Activated B cell treated with CpG ODN at 0.5 μM for 24 hours (primary cell): ENCODE measurements around the gene ERICH6B. TPM values are rescaled to one million over a fixed set of nuclear protein-coding genes. Genes with fewer than 3 reads are reported as not detected.

ENCODE experiments used
- ATAC-seq: fragments of 200-7000 bp; cut with Tn5 transposase; one replicate; pipeline ENCODE4 v1.10.0; 2021; ENCODE audit warnings: low read depth, mild to moderate bottlenecking, moderate library complexity
- CTCF ChIA-PET: fragments of 350-600 bp; sonication (Branson Sonifier 250); formaldehyde crosslinking; loops from one replicate; lab custom pipeline; 2021; ENCODE audit warnings: antibody characterized with exemption; lab: Charles Lee
- POLR2A ChIA-PET: fragments of 350-600 bp; sonication (Branson Sonifier 250); formaldehyde crosslinking; loops from one replicate; lab custom pipeline; 2021; ENCODE audit warnings: antibody characterized with exemption; lab: Charles Lee
- DNase-seq: peaks from one replicate; pipeline ENCODE4 v3.0.0; 2022
- H3K27ac Mint-ChIP-seq: one replicate; pipeline ENCODE4 v1.8.0; 2020; ENCODE audit warnings: mixed read lengths
- H3K27me3 Mint-ChIP-seq: one replicate; pipeline ENCODE4 v1.8.0; 2021; ENCODE audit warnings: mixed read lengths
- H3K36me3 Mint-ChIP-seq: one replicate; pipeline ENCODE4 v1.8.0; 2021; ENCODE audit warnings: low read depth, mixed read lengths
- H3K4me1 Mint-ChIP-seq: one replicate; pipeline ENCODE4 v1.8.0; 2021; ENCODE audit warnings: mixed read lengths
- H3K4me3 Mint-ChIP-seq: one replicate; pipeline ENCODE4 v1.8.0; 2020; ENCODE audit warnings: mild to moderate bottlenecking, mixed read lengths
- H3K9me3 Mint-ChIP-seq: one replicate; pipeline ENCODE4 v1.8.0; 2020; ENCODE audit warnings: mixed read lengths
- intact Hi-C: fragments of 100-400 bp; cut with micrococcal nuclease; formaldehyde crosslinking; loops from one replicate; pipeline ENCODE4 v1.15.1; 2024
- total RNA-seq: library from RNA; stranded (reverse); gene quantifications from 2 replicates; pipeline ENCODE4 v1.2.3, GENCODE V29; 2022
- TF ChIP-seq, protein P1 (sequence below): fragments of 200-600 bp; IDR thresholded peaks from one replicate; pipeline ENCODE4 v1.8.0; 2022; ENCODE audit warnings: antibody characterized with exemption, mild to moderate bottlenecking

The ERICH6B gene
- total RNA-seq, 1 donor from 2014 or later, result not detected

GRCh38 chr13:45538382-45538781, 77.2 kb downstream of the ERICH6B start:
- H3K4me1 Mint-ChIP-seq, result no peaks in the 10 kb centered on the region
- no peaks in the 10 kb centered on the region for H3K9me3 Mint-ChIP-seq
- CTCF ChIA-PET, result no interaction called here
- POLR2A ChIA-PET, result no interaction called here
- H3K36me3 Mint-ChIP-seq, result peaks cover 37% of the 10 kb centered on the region
- no peak overlapping the region for H3K27ac Mint-ChIP-seq
- TF ChIP-seq, protein P1, sequence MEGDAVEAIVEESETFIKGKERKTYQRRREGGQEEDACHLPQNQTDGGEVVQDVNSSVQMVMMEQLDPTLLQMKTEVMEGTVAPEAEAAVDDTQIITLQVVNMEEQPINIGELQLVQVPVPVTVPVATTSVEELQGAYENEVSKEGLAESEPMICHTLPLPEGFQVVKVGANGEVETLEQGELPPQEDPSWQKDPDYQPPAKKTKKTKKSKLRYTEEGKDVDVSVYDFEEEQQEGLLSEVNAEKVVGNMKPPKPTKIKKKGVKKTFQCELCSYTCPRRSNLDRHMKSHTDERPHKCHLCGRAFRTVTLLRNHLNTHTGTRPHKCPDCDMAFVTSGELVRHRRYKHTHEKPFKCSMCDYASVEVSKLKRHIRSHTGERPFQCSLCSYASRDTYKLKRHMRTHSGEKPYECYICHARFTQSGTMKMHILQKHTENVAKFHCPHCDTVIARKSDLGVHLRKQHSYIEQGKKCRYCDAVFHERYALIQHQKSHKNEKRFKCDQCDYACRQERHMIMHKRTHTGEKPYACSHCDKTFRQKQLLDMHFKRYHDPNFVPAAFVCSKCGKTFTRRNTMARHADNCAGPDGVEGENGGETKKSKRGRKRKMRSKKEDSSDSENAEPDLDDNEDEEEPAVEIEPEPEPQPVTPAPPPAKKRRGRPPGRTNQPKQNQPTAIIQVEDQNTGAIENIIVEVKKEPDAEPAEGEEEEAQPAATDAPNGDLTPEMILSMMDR, result no peak
- no peaks in the 10 kb centered on the region for H3K27me3 Mint-ChIP-seq
- DNase-seq (no peak), ATAC-seq (no peak)
- no peak overlapping the region for H3K4me3 Mint-ChIP-seq
- intact Hi-C loops, result no loop called here

DNA sequence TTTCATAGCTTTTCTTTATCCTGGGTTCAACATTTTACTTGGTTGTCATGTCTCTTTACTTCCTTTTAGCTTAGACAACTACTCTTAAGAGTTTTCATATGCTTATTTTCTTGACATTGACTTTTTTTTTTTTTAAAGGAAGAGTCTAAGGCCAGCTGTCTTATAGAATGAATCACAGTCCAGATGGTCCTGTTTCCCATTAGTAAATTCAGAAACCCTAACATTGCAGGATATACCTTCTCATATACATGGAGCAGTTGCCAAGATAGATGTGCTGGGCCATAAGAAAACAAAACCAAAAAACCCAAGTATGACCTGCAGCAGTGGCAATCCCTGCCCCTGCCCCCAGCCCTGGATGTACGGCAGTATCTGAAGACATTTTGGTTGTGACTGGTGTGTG, 78.0 kb downstream of the ERICH6B start:
- H3K9me3 Mint-ChIP-seq, result no peaks in the 10 kb centered on the region
- ATAC-seq, result no peak
- no peaks in the 10 kb centered on the region for H3K27me3 Mint-ChIP-seq

DNA sequence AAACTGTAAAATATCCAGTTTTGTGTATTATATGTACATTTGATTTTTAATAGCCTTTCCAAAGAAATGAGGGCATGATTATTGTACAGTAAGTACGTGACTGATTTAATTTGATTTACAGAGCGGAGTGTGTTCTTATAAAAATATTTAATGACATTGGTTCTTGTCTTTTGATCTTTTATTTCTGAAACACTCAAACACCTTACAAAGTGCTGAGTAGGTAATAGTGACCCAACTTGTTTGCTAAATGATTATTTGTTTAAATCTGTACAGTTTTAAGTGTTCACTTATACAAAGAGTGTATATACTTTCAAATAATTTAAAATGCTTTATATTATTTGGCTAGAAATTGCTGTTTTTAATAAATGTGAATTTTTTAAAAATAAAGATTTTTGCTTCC, 79.3 kb downstream of the ERICH6B start:
- no peak overlapping the region for H3K27ac Mint-ChIP-seq
- TF ChIP-seq, protein P1, result no peak
- H3K36me3 Mint-ChIP-seq, result peaks cover 53% of the 10 kb centered on the region
- no peaks in the 10 kb centered on the region for H3K4me1 Mint-ChIP-seq
- ChIA-PET POLR2A (no interaction called here), CTCF (no interaction called here)
- H3K9me3 Mint-ChIP-seq, result no peaks in the 10 kb centered on the region
- no peak overlapping the region for H3K4me3 Mint-ChIP-seq
- DNase-seq, result no peak
- ATAC-seq, result no peak
- intact Hi-C loops, result no loop called here
- no peaks in the 10 kb centered on the region for H3K27me3 Mint-ChIP-seq

More for the DNA sequence above, 78.0 kb downstream of the ERICH6B start:
- Mint-ChIP-seq H3K36me3 (peaks cover 45% of the 10 kb centered on the region), H3K27ac (no peak overlapping the region), H3K4me3 (no peak overlapping the region), H3K4me1 (no peaks in the 10 kb centered on the region)
- CTCF ChIA-PET, result no interaction called here
- intact Hi-C loops, result no loop called here
- TF ChIP-seq, protein P1, result no peak
- POLR2A ChIA-PET, result no interaction called here
- no peak for DNase-seq

DNA sequence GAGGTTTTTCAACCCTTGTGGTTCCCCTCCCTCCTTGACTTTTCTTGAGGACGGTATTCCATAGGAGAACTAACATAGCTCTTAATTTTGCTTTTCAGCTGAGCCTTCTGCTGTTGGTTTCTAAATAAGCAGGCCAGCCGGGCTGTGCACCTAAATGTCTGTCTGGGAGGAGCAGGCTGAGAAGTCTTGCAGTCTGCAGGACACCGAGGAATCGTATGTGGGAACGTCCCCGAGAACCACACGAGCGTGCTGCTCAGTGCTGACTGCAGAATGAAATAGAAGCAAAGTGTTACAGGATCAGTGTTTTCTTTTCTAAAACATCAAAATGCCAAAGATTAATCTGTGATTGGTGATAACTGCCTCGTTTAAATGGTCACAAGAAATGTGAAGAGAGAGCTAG, 80.9 kb downstream of the ERICH6B start:
- intact Hi-C loops, result no loop called here
- H3K27me3 Mint-ChIP-seq, result no peaks in the 10 kb centered on the region
- ATAC-seq (no peak), DNase-seq (no peak)
- no peaks in the 10 kb centered on the region for H3K9me3 Mint-ChIP-seq
- H3K4me3 Mint-ChIP-seq, result no peak overlapping the region
- POLR2A ChIA-PET, result no interaction called here
- TF ChIP-seq, protein P1, result no peak
- no peak overlapping the region for H3K27ac Mint-ChIP-seq
- H3K36me3 Mint-ChIP-seq, result peaks cover 67% of the 10 kb centered on the region
- CTCF ChIA-PET, result no interaction called here
- no peaks in the 10 kb centered on the region for H3K4me1 Mint-ChIP-seq

DNA sequence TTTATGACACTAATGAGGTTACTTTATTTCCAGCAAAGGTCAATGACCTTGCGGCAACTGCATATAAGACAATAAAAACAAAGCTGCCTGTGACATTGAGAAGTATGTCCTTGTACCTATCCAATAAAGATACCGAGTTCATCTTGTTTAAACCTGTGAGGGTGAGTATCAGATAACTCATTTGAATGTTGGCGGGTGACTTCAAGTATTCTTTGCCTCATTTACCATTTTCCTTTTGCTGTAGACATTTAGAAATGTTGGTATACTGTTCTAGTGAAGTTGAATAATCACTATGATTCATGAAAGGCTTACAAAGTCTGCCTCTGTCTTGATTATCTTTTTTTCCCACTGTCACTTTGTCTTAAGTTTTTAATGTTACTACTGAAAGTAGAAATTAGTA, 85.8 kb downstream of the ERICH6B start:
- ChIA-PET CTCF (no interaction called here), POLR2A (interaction anchor here (0.6 kb wide), 1 partner anchor 423 kb away, joined by 3 read pairs; no protein-coding TSS in a partner anchor)
- H3K36me3 Mint-ChIP-seq, result peaks cover 86% of the 10 kb centered on the region

More for the DNA sequence above, 85.8 kb downstream of the ERICH6B start:
- DNase-seq (no peak), ATAC-seq (no peak)
- TF ChIP-seq, protein P1, result no peak
- no peaks in the 10 kb centered on the region for H3K4me1 Mint-ChIP-seq
- no peaks in the 10 kb centered on the region for H3K27me3 Mint-ChIP-seq
- no peaks in the 10 kb centered on the region for H3K9me3 Mint-ChIP-seq
- no peak overlapping the region for H3K4me3 Mint-ChIP-seq
- no peak overlapping the region for H3K27ac Mint-ChIP-seq
- intact Hi-C loops, result no loop called here
